ENCODE measurements around the gene BMP2. TPM values are rescaled to one million over a fixed set of nuclear protein-coding genes. Genes with fewer than 3 reads are reported as not detected.

Gene BMP2
- total and polyA plus RNA-seq, 2 of the 4 experiments (the other 2 are of a cell fraction) = 0.18 to 0.21 TPM

GRCh38 chr20:6783752-6784151 lies 16.3 kb downstream of the BMP2 start (continued):
- TF ChIP-seq RFX5 (IDR thresholded peaks at IDR 0.05; ENCODE audit: low read depth, low read length) (no peak), CEBPB (IDR thresholded peaks at IDR 0.05; ENCODE audit: low read depth, low read length) (no peak), SMC3 (IDR thresholded peaks at IDR 0.05; ENCODE audit: low read depth, low read length) (no peak), NFE2L2 (IDR thresholded peaks at IDR 0.05; ENCODE audit: low read depth, low read length) (no peak)

DNA sequence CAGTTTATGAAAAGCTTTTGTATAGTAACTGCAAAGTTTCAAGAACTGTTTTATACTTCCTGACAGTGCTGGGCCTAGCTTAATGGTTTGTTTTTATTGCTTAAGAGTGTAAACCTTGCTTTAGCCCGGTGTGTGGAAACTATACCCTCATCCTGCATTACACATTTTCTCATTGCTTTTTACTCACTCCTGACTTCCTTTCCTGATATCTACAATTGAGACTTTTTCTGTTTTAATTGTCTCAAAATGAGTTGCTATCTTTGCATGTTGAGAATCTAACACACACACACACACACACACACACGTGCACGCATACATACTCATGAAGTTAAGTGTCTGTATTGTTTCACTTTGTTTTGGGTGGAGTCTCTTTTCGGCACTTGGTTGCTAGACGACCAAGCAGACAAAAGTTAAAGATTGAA lies 16.7 kb downstream of the BMP2 start:
- dilution Hi-C loops (cut with HindIII; ENCODE audit: low sequenced_read_pairs, unreplicated experiment) = no loop called here
- CTCF ChIA-PET = interaction anchor here (1.1 kb wide), 1 partner anchor 15 kb away, joined by 3 read pairs; no protein-coding TSS in a partner anchor
- no peak overlapping the region for H3K4me3 ChIP-seq (ENCODE audit: insufficient read depth, low read depth, low read length)
- TF ChIP-seq RCOR1 (IDR thresholded peaks at IDR 0.05; ENCODE audit: insufficient replicate concordance, low read length) = no peak
- no peak for TF ChIP-seq RFX5 (IDR thresholded peaks at IDR 0.05; ENCODE audit: low read depth, low read length)
- no peak for TF ChIP-seq NFE2L2 (IDR thresholded peaks at IDR 0.05; ENCODE audit: low read depth, low read length)
- no peak for TF ChIP-seq FOS (IDR thresholded peaks at IDR 0.05; ENCODE audit: low read depth, low read length)
- TF ChIP-seq, protein P1, sequence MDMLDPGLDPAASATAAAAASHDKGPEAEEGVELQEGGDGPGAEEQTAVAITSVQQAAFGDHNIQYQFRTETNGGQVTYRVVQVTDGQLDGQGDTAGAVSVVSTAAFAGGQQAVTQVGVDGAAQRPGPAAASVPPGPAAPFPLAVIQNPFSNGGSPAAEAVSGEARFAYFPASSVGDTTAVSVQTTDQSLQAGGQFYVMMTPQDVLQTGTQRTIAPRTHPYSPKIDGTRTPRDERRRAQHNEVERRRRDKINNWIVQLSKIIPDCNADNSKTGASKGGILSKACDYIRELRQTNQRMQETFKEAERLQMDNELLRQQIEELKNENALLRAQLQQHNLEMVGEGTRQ (IDR thresholded peaks at IDR 0.05; ENCODE audit: low read depth, low read length) = no peak
- TF ChIP-seq SMC3 (IDR thresholded peaks at IDR 0.05; ENCODE audit: low read depth, low read length) = no peak
- no peak for TF ChIP-seq POLR2A (IDR thresholded peaks at IDR 0.05; ENCODE audit: low read depth, low read length)
- TF ChIP-seq CHD1 (IDR thresholded peaks at IDR 0.05; ENCODE audit: low read depth, low read length) = no peak
- TF ChIP-seq RAD21 (IDR thresholded peaks at IDR 0.05; ENCODE audit: low read length) = no peak
- TF ChIP-seq MXI1 (IDR thresholded peaks at IDR 0.05; ENCODE audit: borderline replicate concordance, low read depth, low read length) = no peak
- no peak for TF ChIP-seq ELK1 (IDR thresholded peaks at IDR 0.05; ENCODE audit: borderline replicate concordance, low read depth, low read length)
- no peak for TF ChIP-seq MAFK (IDR thresholded peaks at IDR 0.05; ENCODE audit: low read depth, low read length)
- TF ChIP-seq, protein P2, sequence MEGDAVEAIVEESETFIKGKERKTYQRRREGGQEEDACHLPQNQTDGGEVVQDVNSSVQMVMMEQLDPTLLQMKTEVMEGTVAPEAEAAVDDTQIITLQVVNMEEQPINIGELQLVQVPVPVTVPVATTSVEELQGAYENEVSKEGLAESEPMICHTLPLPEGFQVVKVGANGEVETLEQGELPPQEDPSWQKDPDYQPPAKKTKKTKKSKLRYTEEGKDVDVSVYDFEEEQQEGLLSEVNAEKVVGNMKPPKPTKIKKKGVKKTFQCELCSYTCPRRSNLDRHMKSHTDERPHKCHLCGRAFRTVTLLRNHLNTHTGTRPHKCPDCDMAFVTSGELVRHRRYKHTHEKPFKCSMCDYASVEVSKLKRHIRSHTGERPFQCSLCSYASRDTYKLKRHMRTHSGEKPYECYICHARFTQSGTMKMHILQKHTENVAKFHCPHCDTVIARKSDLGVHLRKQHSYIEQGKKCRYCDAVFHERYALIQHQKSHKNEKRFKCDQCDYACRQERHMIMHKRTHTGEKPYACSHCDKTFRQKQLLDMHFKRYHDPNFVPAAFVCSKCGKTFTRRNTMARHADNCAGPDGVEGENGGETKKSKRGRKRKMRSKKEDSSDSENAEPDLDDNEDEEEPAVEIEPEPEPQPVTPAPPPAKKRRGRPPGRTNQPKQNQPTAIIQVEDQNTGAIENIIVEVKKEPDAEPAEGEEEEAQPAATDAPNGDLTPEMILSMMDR (conservative IDR thresholded peaks at IDR 0.05; ENCODE audit: low read depth, low read length) = no peak

More for the DNA sequence above, 16.7 kb downstream of the BMP2 start:
- no peaks in the 10 kb centered on the region for H3K79me1 ChIP-seq (ENCODE audit: low read depth in 1 of 2, low read length in 2 of 2)
- no peak overlapping the region for H3K14ac ChIP-seq (replicated peaks; ENCODE audit: low read depth, low read length)
- no peak overlapping the region for H3K4me2 ChIP-seq (ENCODE audit: low read depth, low read length)
- no peak for DNase-seq
- in situ Hi-C loops (cut with MboI; ENCODE audit: low sequenced_read_pairs) (no loop called here), intact Hi-C loops (cut with micrococcal nuclease) (no loop called here)
- no peak overlapping the region for H2BK5ac ChIP-seq (ENCODE audit: low read depth, low read length, poor library complexity, severe bottlenecking)
- H3K56ac ChIP-seq (ENCODE audit: extremely low read depth, insufficient read depth, low read length) = no peak overlapping the region
- H3K9me1 ChIP-seq (ENCODE audit: insufficient read depth, low read length) = no peaks in the 10 kb centered on the region
- H2BK15ac ChIP-seq (ENCODE audit: low read depth, low read length) = no peak overlapping the region
- no peak overlapping the region for H3K4ac ChIP-seq (ENCODE audit: low read depth, low read length)
- H2AK9ac ChIP-seq (replicated peaks; ENCODE audit: low read depth, low read length, poor library complexity) = no peak overlapping the region
- no peak overlapping the region for H3K23ac ChIP-seq (ENCODE audit: low read depth, low read length)
- no peak overlapping the region for H4K5ac ChIP-seq (ENCODE audit: low read depth, low read length)
- H4K91ac ChIP-seq (ENCODE audit: insufficient read depth, low read depth, low read length) = no peak overlapping the region
- POLR2A ChIA-PET (ENCODE audit: unreplicated experiment) = no interaction called here
- H3K27ac ChIP-seq (ENCODE audit: insufficient read depth, low read length) = no peak overlapping the region
- H3K18ac ChIP-seq (ENCODE audit: low read depth, low read length) = no peak overlapping the region
- no peak overlapping the region for H2AFZ ChIP-seq (replicated peaks; ENCODE audit: low read length, poor library complexity)
- no CpG with 5 or more reads among the region's 5 CpGs for WGBS, 2 experiments (ENCODE audit: extremely low coverage in 2 of 2, insufficient read length in 1 of 2)
- no peak overlapping the region for H4K8ac ChIP-seq (ENCODE audit: low read depth in 2 of 2, low read length in 2 of 2)
- H3K9ac ChIP-seq (ENCODE audit: low read depth, low read length) = no peak overlapping the region
- no peak overlapping the region for H2BK20ac ChIP-seq (ENCODE audit: low read depth, low read length)
- H3K27me3 ChIP-seq (ENCODE audit: control insufficient read depth, insufficient read depth, low read length) = no peaks in the 10 kb centered on the region; the same call in 1 of the 2 replicates
- peaks cover 5% of the 10 kb centered on the region; the same call in 1 of the 2 replicates for H3K4me1 ChIP-seq (ENCODE audit: control insufficient read depth, insufficient read depth, low read length)
- no peaks in the 10 kb centered on the region for H3K36me3 ChIP-seq (ENCODE audit: control insufficient read depth, insufficient read depth, low read length)
- no peak overlapping the region for H2AK5ac ChIP-seq (ENCODE audit: low read depth, low read length)
- no TSS peak for BruUV-seq (replicated peaks)
- peak; percentile 51; the same call in 1 of the 2 replicates for ATAC-seq (ENCODE audit: low read depth)
- H2BK120ac ChIP-seq (ENCODE audit: low read depth, low read length) = no peak overlapping the region
- no peaks in the 10 kb centered on the region for H3K9me3 ChIP-seq (ENCODE audit: control insufficient read depth, insufficient read depth, low read length)
- H4K20me1 ChIP-seq (ENCODE audit: insufficient read depth, low read length) = no peaks in the 10 kb centered on the region

All from IMR-90 (cell line).